Lower leg skin (tissue), 4 donors: ENCODE data around the gene KLHL17. TPM values are rescaled to one million over a fixed set of nuclear protein-coding genes. Genes with fewer than 3 reads are reported as not detected.
"Not testable (repeated sequence)": the region's sequence is repeated elsewhere in the genome, so short reads cannot be mapped to it uniquely, and the experiment has no call there.

Experiments used
- DNase-seq, 2 donors: peaks; one replicate each; pipeline ENCODE4 v3.0.0-alpha.2; 2019; ENCODE audit warnings: low spot score in 2 of 2
- H3K4me3 ChIP-seq: fragments of 200-600 bp; sonication (generic); 2 replicates; pipeline ENCODE4 v1.5.1; 2017; ENCODE audit warnings: mild to moderate bottlenecking, low read depth; ENCODE audit not compliant: poor library complexity, severe bottlenecking
- POLR2A ChIP-seq, 2 donors: fragments of 450-650 bp; IDR thresholded peaks; one replicate each; pipeline ENCODE4 v1.6.1; 2016 to 2017; ENCODE audit warnings: antibody characterized with exemption in 2 of 2, mild to moderate bottlenecking in 1 of 2, moderate library complexity in 1 of 2
- WGBS, 2 donors: methylation state at CpG; one replicate each; pipeline ENCODE4 v1.1.5; 2018; 5-methylcytosine and 5-hydroxymethylcytosine counted together
- intact Hi-C: fragments of 100-400 bp; cut with DNase I; formaldehyde crosslinking; loops from one replicate; pipeline ENCODE4 v1.15.0; 2023; ENCODE audit warnings: low total_unique reads
- total RNA-seq, 4 donors: library from RNA; depleted of rRNA; stranded (reverse); fragments of >200 nt; gene quantifications; one replicate each; pipeline ENCODE4 v1.1.0, GENCODE V29; 2016
- TF ChIP-seq, protein P1 (sequence below), 3 donors: fragments of 450-650 bp; IDR thresholded peaks; one replicate each; pipeline ENCODE4 v1.5.1; 2016; ENCODE audit warnings: antibody characterized with exemption in 3 of 3, mild to moderate bottlenecking in 3 of 3, moderate library complexity in 2 of 3

The KLHL17 gene
- total RNA-seq, 4 donors from 2014 or later, result 9.7 to 30.9 (median 16.3) TPM

DNA sequence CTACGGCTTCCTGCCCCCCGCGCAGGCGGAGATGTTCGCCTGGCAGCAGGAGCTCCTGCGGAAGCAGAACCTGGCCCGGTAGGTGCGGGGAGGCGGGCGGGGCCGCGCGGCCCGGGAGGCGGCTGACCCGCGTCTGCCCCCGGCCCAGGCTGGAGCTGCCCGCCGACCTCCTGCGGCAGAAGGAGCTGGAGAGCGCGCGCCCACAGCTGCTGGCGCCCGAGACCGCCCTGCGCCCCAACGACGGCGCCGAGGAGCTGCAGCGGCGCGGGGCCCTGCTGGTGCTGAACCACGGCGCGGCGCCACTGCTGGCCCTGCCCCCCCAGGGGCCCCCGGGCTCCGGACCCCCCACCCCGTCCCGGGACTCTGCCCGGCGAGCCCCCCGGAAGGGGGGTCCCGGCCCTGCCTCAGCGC, 18.0 kb upstream of the KLHL17 start:
- DNase-seq, result no peak
- WGBS, 2 donors, result 2% methylated on average over 46 of the region's 48 CpGs; no CpG with 5 or more reads in 1 of the 2 donors
- intact Hi-C loops, result no loop called here
- TF ChIP-seq POLR2A (IDR thresholded peaks at IDR 0.05), result no peak
- TF ChIP-seq, protein P1, sequence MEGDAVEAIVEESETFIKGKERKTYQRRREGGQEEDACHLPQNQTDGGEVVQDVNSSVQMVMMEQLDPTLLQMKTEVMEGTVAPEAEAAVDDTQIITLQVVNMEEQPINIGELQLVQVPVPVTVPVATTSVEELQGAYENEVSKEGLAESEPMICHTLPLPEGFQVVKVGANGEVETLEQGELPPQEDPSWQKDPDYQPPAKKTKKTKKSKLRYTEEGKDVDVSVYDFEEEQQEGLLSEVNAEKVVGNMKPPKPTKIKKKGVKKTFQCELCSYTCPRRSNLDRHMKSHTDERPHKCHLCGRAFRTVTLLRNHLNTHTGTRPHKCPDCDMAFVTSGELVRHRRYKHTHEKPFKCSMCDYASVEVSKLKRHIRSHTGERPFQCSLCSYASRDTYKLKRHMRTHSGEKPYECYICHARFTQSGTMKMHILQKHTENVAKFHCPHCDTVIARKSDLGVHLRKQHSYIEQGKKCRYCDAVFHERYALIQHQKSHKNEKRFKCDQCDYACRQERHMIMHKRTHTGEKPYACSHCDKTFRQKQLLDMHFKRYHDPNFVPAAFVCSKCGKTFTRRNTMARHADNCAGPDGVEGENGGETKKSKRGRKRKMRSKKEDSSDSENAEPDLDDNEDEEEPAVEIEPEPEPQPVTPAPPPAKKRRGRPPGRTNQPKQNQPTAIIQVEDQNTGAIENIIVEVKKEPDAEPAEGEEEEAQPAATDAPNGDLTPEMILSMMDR (IDR thresholded peaks at IDR 0.05), result no peak
- no peak overlapping the region for H3K4me3 ChIP-seq

- intact Hi-C loops, result no loop called here
- no peak overlapping the region for H3K4me3 ChIP-seq
- TF ChIP-seq, protein P1 (IDR thresholded peaks at IDR 0.05), result no peak
- TF ChIP-seq POLR2A (IDR thresholded peaks at IDR 0.05), result no peak
- DNase-seq, result no peak
- 11 to 16% methylated on average over 17 to 27 of the region's 27 CpGs for WGBS, 2 donors
Observed at GRCh38 chr1:942864-943533, 17.4 kb upstream of the KLHL17 start.

DNA sequence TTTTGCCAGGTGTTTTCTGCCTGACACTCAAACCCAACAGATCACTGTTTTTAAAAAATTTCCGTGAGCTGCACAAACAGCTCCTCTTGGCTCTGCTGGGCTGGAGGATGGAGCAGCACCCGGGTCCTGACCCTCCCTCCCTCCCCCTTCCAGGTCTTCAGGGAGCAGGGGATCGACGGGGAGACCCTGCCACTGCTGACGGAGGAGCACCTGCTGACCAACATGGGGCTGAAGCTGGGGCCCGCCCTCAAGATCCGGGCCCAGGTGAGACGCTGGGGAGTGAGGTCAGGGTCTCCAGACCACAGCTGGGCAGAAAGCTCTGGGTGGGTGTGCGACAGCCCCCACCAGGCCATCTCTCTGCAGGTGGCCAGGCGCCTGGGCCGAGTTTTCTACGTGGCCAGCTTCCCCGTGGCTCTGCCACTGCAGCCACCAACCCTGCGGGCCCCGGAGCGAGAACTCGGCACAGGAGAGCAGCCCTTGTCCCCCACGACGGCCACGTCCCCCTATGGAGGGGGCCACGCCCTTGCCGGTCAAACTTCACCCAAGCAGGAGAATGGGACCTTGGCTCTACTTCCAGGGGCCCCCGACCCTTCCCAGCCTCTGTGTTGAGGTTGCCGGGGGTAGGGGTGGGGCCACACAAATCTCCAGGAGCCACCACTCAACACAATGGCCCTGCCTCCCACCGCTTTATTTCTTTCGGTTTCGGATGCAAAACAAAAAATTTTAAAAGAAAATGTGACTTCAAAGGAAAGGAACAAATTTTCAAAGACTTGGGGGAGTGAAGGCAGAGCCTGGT, 16.6 kb upstream of the KLHL17 start:
- intact Hi-C loops, result no loop called here
- no peak overlapping the region for H3K4me3 ChIP-seq
- WGBS, 2 donors, result 85% methylated on average over 27 of the region's 27 CpGs
- no peak for DNase-seq
- TF ChIP-seq POLR2A (IDR thresholded peaks at IDR 0.05), result no peak
- TF ChIP-seq, protein P1 (IDR thresholded peaks at IDR 0.05), result no peak

- H3K4me3 ChIP-seq, result no peak overlapping the region
- intact Hi-C loops, result no loop called here
- 69% methylated on average over 28 of the region's 28 CpGs for WGBS, 2 donors
- no peak for DNase-seq
- TF ChIP-seq, protein P1 (IDR thresholded peaks at IDR 0.05), result no peak
- TF ChIP-seq POLR2A (IDR thresholded peaks at IDR 0.05), result no peak
Observed at GRCh38 chr1:944341-945325, 15.8 kb upstream of the KLHL17 start.

DNA sequence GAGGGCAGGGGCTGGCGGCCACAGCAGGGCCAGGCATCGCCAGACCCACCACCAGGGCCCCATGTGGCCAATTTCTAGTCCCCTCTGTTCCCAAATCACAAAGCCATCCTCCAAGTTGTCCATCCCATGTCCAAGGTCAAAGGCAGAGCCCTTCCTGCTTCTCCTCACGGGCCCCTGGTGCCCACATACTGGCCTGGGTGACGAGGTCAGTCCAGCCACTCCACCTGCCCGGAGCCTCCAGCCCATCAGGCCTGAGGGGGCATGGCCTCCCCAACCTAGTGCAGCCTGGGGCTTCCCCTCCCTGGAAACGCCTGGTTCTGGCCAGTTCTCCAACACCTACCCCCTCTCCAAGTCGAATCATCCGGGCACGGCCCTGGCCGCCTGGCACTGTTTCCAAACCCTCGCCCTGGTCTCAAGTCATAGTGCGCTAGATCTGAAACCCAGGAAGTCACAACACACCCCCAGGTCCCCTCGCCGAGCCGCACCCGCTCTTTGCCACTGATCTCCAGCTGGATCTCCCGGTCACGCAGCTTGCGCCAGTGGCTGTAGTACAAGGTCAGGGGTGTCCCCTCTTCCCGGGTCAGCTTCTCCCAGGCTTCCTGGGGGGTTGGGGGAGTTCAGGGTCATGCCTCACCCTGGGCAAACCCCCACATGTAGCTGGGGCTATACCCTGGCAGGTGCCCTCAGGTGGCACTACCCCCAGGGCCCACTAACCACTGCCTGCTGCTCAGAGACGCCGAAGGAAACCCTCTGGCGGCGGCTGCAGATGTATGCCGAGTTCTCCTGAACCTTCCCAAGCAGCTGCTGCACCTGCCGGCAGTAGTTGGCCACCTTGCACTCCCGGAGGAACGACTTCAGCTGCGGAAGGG, 14.5 kb upstream of the KLHL17 start:
- 86 to 88% methylated on average over 29 of the region's 29 CpGs for WGBS, 2 donors
- TF ChIP-seq POLR2A (IDR thresholded peaks at IDR 0.05), result no peak
- TF ChIP-seq, protein P1 (IDR thresholded peaks at IDR 0.05), result no peak
- intact Hi-C loops, result no loop called here
- no peak overlapping the region for H3K4me3 ChIP-seq
- no peak for DNase-seq

- 91 to 92% methylated on average over 13 of the region's 13 CpGs for WGBS, 2 donors
- H3K4me3 ChIP-seq, DNase-seq, intact Hi-C loops: not testable (repeated sequence)
Observed at GRCh38 chr1:946811-947210, 13.6 kb upstream of the KLHL17 start.
